ENCODE data around the gene EMSY.

EMSY gene

DNA sequence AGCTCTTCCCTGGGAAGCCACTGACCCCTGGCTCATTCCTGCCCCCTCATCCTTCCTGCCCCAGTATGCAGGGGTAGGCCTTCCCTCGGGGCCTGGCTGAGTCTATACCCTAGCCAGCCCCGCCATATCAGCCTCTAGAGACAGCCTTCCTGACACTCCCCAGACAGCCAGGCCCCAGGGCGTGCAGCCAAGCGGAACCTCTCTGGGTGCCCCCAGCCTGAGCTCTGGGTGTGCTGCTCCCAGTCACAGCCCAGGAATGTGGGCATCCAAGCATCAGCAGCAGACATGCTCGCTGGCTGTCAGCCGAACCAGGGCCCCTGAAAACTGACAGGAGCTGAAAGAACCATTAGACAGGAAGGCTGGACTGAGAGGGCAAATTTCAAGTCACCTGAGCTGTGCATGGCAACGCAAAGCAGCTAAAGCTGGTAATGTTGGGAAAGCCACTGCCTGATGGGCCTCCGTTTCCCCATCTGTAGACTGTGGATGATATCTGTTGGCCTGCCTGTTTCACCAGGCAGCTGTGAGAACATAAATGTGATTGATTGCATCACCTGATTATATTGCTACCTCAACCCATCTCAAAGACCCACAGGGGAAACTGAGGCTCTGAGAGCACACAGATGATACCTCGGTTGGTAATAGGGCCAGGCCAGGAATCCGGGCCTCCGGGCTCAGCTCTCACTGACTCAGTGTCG lies 132.6 kb downstream of the EMSY start:
- Histone ChIP-seq H3K9ac (ENCODE audit: low read length) (no peak overlapping the region), H2AK5ac (ENCODE audit: low read length) (peak overlapping the region; percentile 82), H2BK5ac (ENCODE audit: low read depth, low read length, poor library complexity) (peak overlapping the region; percentile 99), H3K14ac (ENCODE audit: low read length) (peak overlapping the region; percentile 75), H3K36me3 (ENCODE audit: control insufficient read depth in 1 of 2, insufficient read depth in 2 of 2, low read length in 2 of 2) (no peaks in the 10 kb centered on the region), H3K27ac (ENCODE audit: low read depth, low read length) (peak overlapping the region; percentile 99), H4K8ac (ENCODE audit: low read depth, low read length) (peak overlapping the region; percentile 71), H3K18ac (ENCODE audit: low read length) (peak overlapping the region; percentile 64), H2BK120ac (ENCODE audit: insufficient read depth, low read length, poor library complexity) (peak overlapping the region; percentile 69), H3K79me2 (ENCODE audit: control insufficient read depth, insufficient read depth, low read length, poor library complexity) (peaks cover 13% of the 10 kb centered on the region), H2AFZ (ENCODE audit: insufficient read depth, low read length, poor library complexity) (peak overlapping the region; percentile 8), H4K91ac (ENCODE audit: low read depth, low read length) (peak overlapping the region; percentile 99), H2BK12ac (ENCODE audit: low read length) (peak overlapping the region; percentile 96), H3K9me3 (ENCODE audit: insufficient read depth, low read depth, low read length) (no peaks in the 10 kb centered on the region), H3K4ac (ENCODE audit: low read depth, low read length) (peak overlapping the region; percentile 71), H4K12ac (ENCODE audit: low read depth, low read length) (peak overlapping the region; percentile 45), H3K4me1 (ENCODE audit: control insufficient read depth in 1 of 2, insufficient read depth in 2 of 2, low read length in 2 of 2) (peaks cover 40 to 49% of the 10 kb centered on the region in 2 experiments), H3K27me3 (ENCODE audit: insufficient read depth, low read length) (no peaks in the 10 kb centered on the region), H3K4me2 (ENCODE audit: low read length) (peak overlapping the region; percentile 20), H3K23ac (ENCODE audit: low read length) (no peak overlapping the region), H3K4me3 (ENCODE audit: low read depth, low read length) (no peak overlapping the region), H3K79me1 (ENCODE audit: low read length) (peaks cover 57% of the 10 kb centered on the region)
- WGBS (ENCODE audit: extremely low coverage, insufficient coverage, insufficient read length): no CpG with 5 or more reads among the region's 12 CpGs
- DNase-seq: peak; percentile 95 to 98

DNA sequence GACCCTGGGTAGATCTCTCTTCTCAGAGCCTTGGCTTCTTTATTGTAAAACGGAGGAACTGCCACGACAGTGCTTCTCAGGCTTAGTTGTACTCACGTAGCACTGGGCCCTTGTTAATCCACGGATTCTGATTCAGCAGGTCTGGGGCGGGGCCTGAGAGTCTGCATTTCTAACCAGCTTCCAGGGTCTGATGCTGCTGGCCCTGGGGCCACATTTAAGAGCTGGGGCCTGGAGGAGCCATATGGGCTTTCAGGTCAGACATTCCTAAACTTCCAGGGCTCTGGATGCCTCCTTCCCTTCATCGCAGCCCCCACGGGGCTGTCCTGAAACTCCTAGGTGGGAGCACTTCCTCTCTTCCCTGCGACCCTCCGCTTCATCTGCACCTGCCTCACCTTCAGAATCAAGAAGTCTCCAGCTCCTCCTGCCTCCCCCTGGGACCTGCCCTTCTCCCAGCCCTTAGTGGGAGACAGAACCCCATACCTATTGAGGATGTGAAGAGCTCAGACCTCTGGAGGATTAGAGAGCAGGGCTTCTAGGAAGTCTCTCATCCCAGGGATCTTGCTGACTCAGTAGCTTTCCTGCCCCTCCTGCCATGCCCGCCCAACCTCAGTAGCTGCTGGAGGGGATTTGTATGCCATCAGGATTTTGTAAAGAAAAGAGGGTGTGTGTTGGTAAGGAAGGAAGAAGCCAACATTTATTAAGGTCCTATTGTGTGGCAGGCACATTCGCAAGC lies 133.3 kb downstream of the EMSY start:
- H3K36me3 ChIP-seq (ENCODE audit: control insufficient read depth in 1 of 2, insufficient read depth in 2 of 2, low read length in 2 of 2): no peaks in the 10 kb centered on the region
- peak overlapping the region; percentile 71 for H4K8ac ChIP-seq (ENCODE audit: low read depth, low read length)
- peak overlapping the region; percentile 71 for H3K4ac ChIP-seq (ENCODE audit: low read depth, low read length)
- peak overlapping the region; percentile 82 for H2AK5ac ChIP-seq (ENCODE audit: low read length)
- H3K4me1 ChIP-seq (ENCODE audit: control insufficient read depth in 1 of 2, insufficient read depth in 2 of 2, low read length in 2 of 2): peaks cover 38 to 49% of the 10 kb centered on the region in 2 experiments
- H2BK120ac ChIP-seq (ENCODE audit: insufficient read depth, low read length, poor library complexity): peak overlapping the region; percentile 69
- no peaks in the 10 kb centered on the region for H3K27me3 ChIP-seq (ENCODE audit: insufficient read depth, low read length)
- peak overlapping the region; percentile 18 for H2AFZ ChIP-seq (ENCODE audit: insufficient read depth, low read length, poor library complexity)
- peak overlapping the region; percentile 20 for H3K4me2 ChIP-seq (ENCODE audit: low read length)
- peaks cover 13% of the 10 kb centered on the region for H3K79me2 ChIP-seq (ENCODE audit: control insufficient read depth, insufficient read depth, low read length, poor library complexity)
- H4K91ac ChIP-seq (ENCODE audit: low read depth, low read length): peak overlapping the region; percentile 99
- peak overlapping the region; percentile 99 for H2BK5ac ChIP-seq (ENCODE audit: low read depth, low read length, poor library complexity)
- no CpG with 5 or more reads among the region's 11 CpGs for WGBS (ENCODE audit: extremely low coverage, insufficient coverage, insufficient read length)
- no peak overlapping the region for H3K23ac ChIP-seq (ENCODE audit: low read length)
- peak overlapping the region; percentile 64 for H3K18ac ChIP-seq (ENCODE audit: low read length)
- peak overlapping the region; percentile 75 for H3K14ac ChIP-seq (ENCODE audit: low read length)
- peak overlapping the region; percentile 45 for H4K12ac ChIP-seq (ENCODE audit: low read depth, low read length)
- H3K27ac ChIP-seq (ENCODE audit: low read depth, low read length): peak overlapping the region; percentile 99
- no peak overlapping the region for H3K4me3 ChIP-seq (ENCODE audit: low read depth, low read length)
- H2BK12ac ChIP-seq (ENCODE audit: low read length): peak overlapping the region; percentile 96
- peak; percentile 80 to 83 for DNase-seq
- H3K9ac ChIP-seq (ENCODE audit: low read length): no peak overlapping the region
- no peaks in the 10 kb centered on the region for H3K9me3 ChIP-seq (ENCODE audit: insufficient read depth, low read depth, low read length)
- H3K79me1 ChIP-seq (ENCODE audit: low read length): peaks cover 55% of the 10 kb centered on the region

DNA sequence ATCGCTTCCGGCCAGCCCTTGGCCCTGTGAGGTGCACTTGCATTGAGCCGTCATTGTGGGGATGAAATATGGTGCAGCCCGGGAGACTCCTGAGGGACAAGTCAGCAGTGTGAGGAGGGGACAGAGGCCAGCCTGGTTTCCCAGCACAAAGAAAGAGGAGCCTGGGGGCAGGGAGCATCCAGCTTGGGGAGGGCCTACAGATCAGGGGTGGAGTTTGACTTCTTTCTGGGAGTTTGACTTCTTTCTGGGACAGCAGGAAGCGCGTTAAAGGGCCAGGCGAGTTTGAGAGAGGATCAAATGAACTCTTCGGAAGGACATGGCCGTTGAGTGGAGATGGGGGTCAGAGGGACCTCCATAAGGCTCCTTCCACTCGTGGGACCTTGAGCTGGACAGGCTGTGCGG lies 133.8 kb downstream of the EMSY start:
- Histone ChIP-seq H3K79me1 (ENCODE audit: low read length) (peaks cover 55% of the 10 kb centered on the region), H3K4me2 (ENCODE audit: low read length) (no peak overlapping the region), H2BK120ac (ENCODE audit: insufficient read depth, low read length, poor library complexity) (peak overlapping the region; percentile 69), H3K9ac (ENCODE audit: low read length) (no peak overlapping the region), H4K8ac (ENCODE audit: low read depth, low read length) (peak overlapping the region; percentile 71), H2BK12ac (ENCODE audit: low read length) (peak overlapping the region; percentile 96), H3K9me3 (ENCODE audit: insufficient read depth, low read depth, low read length) (no peaks in the 10 kb centered on the region), H3K36me3 (ENCODE audit: control insufficient read depth in 1 of 2, insufficient read depth in 2 of 2, low read length in 2 of 2) (no peaks in the 10 kb centered on the region), H3K27ac (ENCODE audit: low read depth, low read length) (peak overlapping the region; percentile 99), H2AFZ (ENCODE audit: insufficient read depth, low read length, poor library complexity) (no peak overlapping the region), H4K91ac (ENCODE audit: low read depth, low read length) (peak overlapping the region; percentile 99), H2BK5ac (ENCODE audit: low read depth, low read length, poor library complexity) (peak overlapping the region; percentile 99), H3K14ac (ENCODE audit: low read length) (peak overlapping the region; percentile 75), H3K18ac (ENCODE audit: low read length) (peak overlapping the region; percentile 64), H3K4ac (ENCODE audit: low read depth, low read length) (peak overlapping the region; percentile 7), H3K79me2 (ENCODE audit: control insufficient read depth, insufficient read depth, low read length, poor library complexity) (peaks cover 13% of the 10 kb centered on the region), H3K23ac (ENCODE audit: low read length) (no peak overlapping the region), H2AK5ac (ENCODE audit: low read length) (peak overlapping the region; percentile 82), H3K4me3 (ENCODE audit: low read depth, low read length) (no peak overlapping the region), H3K4me1 (ENCODE audit: control insufficient read depth in 1 of 2, insufficient read depth in 2 of 2, low read length in 2 of 2) (peaks cover 38 to 49% of the 10 kb centered on the region in 2 experiments), H3K27me3 (ENCODE audit: insufficient read depth, low read length) (no peaks in the 10 kb centered on the region), H4K12ac (ENCODE audit: low read depth, low read length) (no peak overlapping the region)
- peak; percentile 92 for DNase-seq
- no CpG with 5 or more reads among the region's 11 CpGs for WGBS (ENCODE audit: extremely low coverage, insufficient coverage, insufficient read length)

DNA sequence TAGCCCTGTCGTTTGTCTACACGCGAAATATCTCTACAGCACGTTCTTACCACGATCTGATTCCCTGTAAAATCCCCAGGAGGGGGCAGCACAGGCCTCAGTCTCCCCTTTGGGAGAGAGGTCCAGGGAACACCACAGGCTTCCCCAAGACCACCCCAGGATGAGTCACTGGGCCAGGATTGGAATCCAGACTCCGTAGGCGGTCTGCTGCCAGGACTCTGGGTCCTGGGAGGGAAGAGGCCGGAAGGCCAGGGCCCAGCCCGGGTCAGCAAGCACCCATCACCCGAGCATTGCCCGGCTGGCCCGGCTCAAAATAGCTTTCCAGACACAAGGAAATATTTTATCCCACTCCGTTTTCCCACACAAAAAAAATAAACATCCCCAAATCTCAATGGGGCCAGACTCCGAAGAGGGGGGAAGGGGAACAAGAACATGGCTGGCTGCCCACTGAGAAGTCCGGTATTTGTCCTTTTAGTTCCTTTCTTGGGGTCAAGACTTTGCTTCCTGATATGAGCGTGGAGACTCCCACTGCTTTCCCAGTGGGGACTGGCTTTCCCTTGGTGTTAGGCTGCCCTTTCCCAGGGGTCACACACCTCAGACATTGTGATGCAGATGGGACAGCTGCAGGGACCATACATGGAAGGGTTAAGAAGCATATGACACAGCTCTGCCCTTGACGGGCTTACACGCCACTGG lies 134.4 kb downstream of the EMSY start:
- H4K12ac ChIP-seq (ENCODE audit: low read depth, low read length): peak overlapping the region; percentile 28
- H2BK5ac ChIP-seq (ENCODE audit: low read depth, low read length, poor library complexity): peak overlapping the region; percentile 88
- peak in 1 of 2 donors; percentile 60 for DNase-seq
- peak overlapping the region; percentile 84 for H3K14ac ChIP-seq (ENCODE audit: low read length)
- peak overlapping the region; percentile 82 for H3K18ac ChIP-seq (ENCODE audit: low read length)
- H3K79me1 ChIP-seq (ENCODE audit: low read length): peaks cover 55% of the 10 kb centered on the region
- H4K91ac ChIP-seq (ENCODE audit: low read depth, low read length): peak overlapping the region; percentile 99
- no peak overlapping the region for H3K4me3 ChIP-seq (ENCODE audit: low read depth, low read length)
- H3K79me2 ChIP-seq (ENCODE audit: control insufficient read depth, insufficient read depth, low read length, poor library complexity): peaks cover 13% of the 10 kb centered on the region
- peak overlapping the region; percentile 83 for H4K8ac ChIP-seq (ENCODE audit: low read depth, low read length)
- peak overlapping the region; percentile 81 for H2BK12ac ChIP-seq (ENCODE audit: low read length)
- peak overlapping the region; percentile 30 for H3K4ac ChIP-seq (ENCODE audit: low read depth, low read length)
- WGBS (ENCODE audit: extremely low coverage, insufficient coverage, insufficient read length): no CpG with 5 or more reads among the region's 18 CpGs
- no peaks in the 10 kb centered on the region for H3K36me3 ChIP-seq (ENCODE audit: control insufficient read depth in 1 of 2, insufficient read depth in 2 of 2, low read length in 2 of 2)
- H3K27ac ChIP-seq (ENCODE audit: low read depth, low read length): peak overlapping the region; percentile 99
- H3K4me1 ChIP-seq (ENCODE audit: control insufficient read depth in 1 of 2, insufficient read depth in 2 of 2, low read length in 2 of 2): peaks cover 38 to 49% of the 10 kb centered on the region in 2 experiments
- H3K9me3 ChIP-seq (ENCODE audit: insufficient read depth, low read depth, low read length): no peaks in the 10 kb centered on the region
- peak overlapping the region; percentile 93 for H2AK5ac ChIP-seq (ENCODE audit: low read length)
- no peak overlapping the region for H3K9ac ChIP-seq (ENCODE audit: low read length)
- H3K23ac ChIP-seq (ENCODE audit: low read length): no peak overlapping the region
- H3K27me3 ChIP-seq (ENCODE audit: insufficient read depth, low read length): no peaks in the 10 kb centered on the region
- no peak overlapping the region for H3K4me2 ChIP-seq (ENCODE audit: low read length)
- H2BK120ac ChIP-seq (ENCODE audit: insufficient read depth, low read length, poor library complexity): peak overlapping the region; percentile 69
- H2AFZ ChIP-seq (ENCODE audit: insufficient read depth, low read length, poor library complexity): peak overlapping the region; percentile 53
